GM19023 (cell line): ENCODE data around the gene IL7R.
"Not testable (repeated sequence)": the region's sequence is repeated elsewhere in the genome, so short reads cannot be mapped to it uniquely, and the experiment has no call there.

Experiments
- ATAC-seq: cut with Tn5 transposase; IDR thresholded peaks from one replicate; pipeline ENCODE4 v1.9.1; 2021; ENCODE audit warnings: mild to moderate bottlenecking, moderate library complexity; ENCODE audit not compliant: unreplicated experiment

Gene IL7R

GRCh38 chr5:35870605-35871004 is 13.9 kb downstream of the IL7R start:
- ATAC-seq: no peak

GRCh38 chr5:35876454-35876853 is 19.8 kb downstream of the IL7R start:
- ATAC-seq: no peak

- no peak for ATAC-seq
Measured at GRCh38 chr5:35876922-35877321, 20.2 kb downstream of the IL7R start.

- ATAC-seq: no peak
Measured at GRCh38 chr5:35877655-35878054, 21.0 kb downstream of the IL7R start.

GRCh38 chr5:35878079-35878478 is 21.4 kb downstream of the IL7R start:
- ATAC-seq: no peak

- no peak for ATAC-seq
Measured at GRCh38 chr5:35879096-35879495, 22.4 kb downstream of the IL7R start.

- ATAC-seq: no peak
Measured at GRCh38 chr5:35879649-35880048, 23.0 kb downstream of the IL7R start.

GRCh38 chr5:35880156-35880555 is 23.5 kb downstream of the IL7R start:
- ATAC-seq: no peak

GRCh38 chr5:35881758-35882157 is 25.1 kb downstream of the IL7R start:
- no peak for ATAC-seq

- ATAC-seq: no peak
Measured at GRCh38 chr5:35884191-35884769, 27.6 kb downstream of the IL7R start.

GRCh38 chr5:35884773-35885172 is 28.1 kb downstream of the IL7R start:
- no peak for ATAC-seq

GRCh38 chr5:35886381-35886780 is 29.7 kb downstream of the IL7R start:
- ATAC-seq: no peak

- no peak for ATAC-seq
Measured at GRCh38 chr5:35887321-35888100, 30.8 kb downstream of the IL7R start.

GRCh38 chr5:35890021-35891020 is 33.6 kb downstream of the IL7R start:
- ATAC-seq: no peak

- not testable (repeated sequence) for ATAC-seq
Measured at GRCh38 chr5:35892799-35893198, 36.1 kb downstream of the IL7R start.

- ATAC-seq: no peak
Measured at GRCh38 chr5:35894131-35894530, 37.4 kb downstream of the IL7R start.

GRCh38 chr5:35898952-35899660 is 42.4 kb downstream of the IL7R start:
- no peak for ATAC-seq

- ATAC-seq: no peak
Measured at GRCh38 chr5:35899800-35900199, 43.1 kb downstream of the IL7R start.

- ATAC-seq: no peak
Measured at GRCh38 chr5:35900972-35901695, 44.4 kb downstream of the IL7R start.

GRCh38 chr5:35902046-35902672 is 45.5 kb downstream of the IL7R start:
- no peak for ATAC-seq
